ENCODE measurements around the gene ALDH16A1.

Gene ALDH16A1

GRCh38 chr19:49428547-49429451 is 24.2 kb upstream of the ALDH16A1 start:
- no peak for DNase-seq (ENCODE audit: low read depth)
- in situ Hi-C loops (cut with HindIII; ENCODE audit: low sequenced_read_pairs): loop anchor here (5.0 kb wide), 1 partner anchor 46 kb away; no protein-coding TSS in a partner anchor
- TF ChIP-seq CTCF (IDR thresholded peaks at IDR 0.05; ENCODE audit: low read depth, low read length, missing control alignments): no peak
- no peak overlapping the region for H3K4me3 ChIP-seq (ENCODE audit: low read depth, low read length)

- no peak for TF ChIP-seq CTCF (IDR thresholded peaks at IDR 0.05; ENCODE audit: low read depth, low read length, missing control alignments)
- DNase-seq (ENCODE audit: low read depth): no peak
- no peak overlapping the region for H3K4me3 ChIP-seq (ENCODE audit: low read depth, low read length)
- in situ Hi-C loops (cut with HindIII; ENCODE audit: low sequenced_read_pairs): no loop called here
Measured at GRCh38 chr19:49430172-49430677, 22.8 kb upstream of the ALDH16A1 start.

GRCh38 chr19:49430678-49431329 is 22.2 kb upstream of the ALDH16A1 start:
- no peak overlapping the region for H3K4me3 ChIP-seq (ENCODE audit: low read depth, low read length)
- in situ Hi-C loops (cut with HindIII; ENCODE audit: low sequenced_read_pairs): no loop called here
- no peak for TF ChIP-seq CTCF (IDR thresholded peaks at IDR 0.05; ENCODE audit: low read depth, low read length, missing control alignments)
- DNase-seq (ENCODE audit: low read depth): no peak

- no peak for DNase-seq (ENCODE audit: low read depth)
- in situ Hi-C loops (cut with HindIII; ENCODE audit: low sequenced_read_pairs): no loop called here
- TF ChIP-seq CTCF (IDR thresholded peaks at IDR 0.05; ENCODE audit: low read depth, low read length, missing control alignments): no peak
- H3K4me3 ChIP-seq (ENCODE audit: low read depth, low read length): no peak overlapping the region
Measured at GRCh38 chr19:49431330-49431749, 21.7 kb upstream of the ALDH16A1 start.

- no peak for DNase-seq (ENCODE audit: low read depth)
- in situ Hi-C loops (cut with HindIII; ENCODE audit: low sequenced_read_pairs): no loop called here
- TF ChIP-seq CTCF (IDR thresholded peaks at IDR 0.05; ENCODE audit: low read depth, low read length, missing control alignments): no peak
- no peak overlapping the region for H3K4me3 ChIP-seq (ENCODE audit: low read depth, low read length)
Measured at GRCh38 chr19:49432141-49433073, 20.6 kb upstream of the ALDH16A1 start.
